HCEC 1CT (cell line): Measurements from ENCODE around the gene PIK3CA.
"Not testable (repeated sequence)": the region's sequence is repeated elsewhere in the genome, so short reads cannot be mapped to it uniquely, and the experiment has no call there.

ENCODE experiments used
- DNase-seq: peaks from one replicate; pipeline ENCODE4 v3.0.0-alpha.2; 2017

Gene PIK3CA

GRCh38 chr3:179147873-179148615 is at the start of gene PIK3CA:
Gene PIK3CA, plus strand, starts transcription at chr3:179148357. Its CDS starts 50,469 bp downstream, at chr3:179198826.
- DNase-seq, result peak; percentile 99

- DNase-seq, result peak; percentile 78
Observed at GRCh38 chr3:179098388-179099077, 49.6 kb upstream of the PIK3CA start.

- peak; percentile 74 for DNase-seq
Observed at GRCh38 chr3:179100652-179101051, 47.5 kb upstream of the PIK3CA start.

- DNase-seq, result no peak
Observed at GRCh38 chr3:179105881-179106280, 42.3 kb upstream of the PIK3CA start.

GRCh38 chr3:179107617-179108016 is 40.5 kb upstream of the PIK3CA start:
- no peak for DNase-seq

- DNase-seq, result peak; percentile 88
Observed at GRCh38 chr3:179108086-179108485, 40.1 kb upstream of the PIK3CA start.

- DNase-seq, result peak; percentile 67
Observed at GRCh38 chr3:179113903-179114302, 34.3 kb upstream of the PIK3CA start.

GRCh38 chr3:179115444-179115843 is 32.7 kb upstream of the PIK3CA start:
- peak; percentile 75 for DNase-seq

GRCh38 chr3:179116816-179117215 is 31.3 kb upstream of the PIK3CA start:
- no peak for DNase-seq

GRCh38 chr3:179132191-179132890 is 15.8 kb upstream of the PIK3CA start:
- DNase-seq, result not testable (repeated sequence)

- DNase-seq, result no peak
Observed at GRCh38 chr3:179133575-179133974, 14.6 kb upstream of the PIK3CA start.

- no peak for DNase-seq
Observed at GRCh38 chr3:179136195-179136594, 12.0 kb upstream of the PIK3CA start.

- no peak for DNase-seq
Observed at GRCh38 chr3:179141890-179142289, 6.3 kb upstream of the PIK3CA start.

- DNase-seq, result peak; percentile 69
Observed at GRCh38 chr3:179146911-179147513, 1.1 kb upstream of the PIK3CA start.

- no peak for DNase-seq
Observed at GRCh38 chr3:179147514-179147872, 664 bp upstream of the PIK3CA start.

GRCh38 chr3:179148616-179149405 is 654 bp downstream of the PIK3CA start:
- DNase-seq, result peak; percentile 56

- peak; percentile 37 for DNase-seq
Observed at GRCh38 chr3:179149406-179149867, 1.3 kb downstream of the PIK3CA start.

GRCh38 chr3:179149951-179150350 is 1.8 kb downstream of the PIK3CA start:
- DNase-seq, result no peak

GRCh38 chr3:179150610-179151009 is 2.5 kb downstream of the PIK3CA start:
- DNase-seq, result no peak

- DNase-seq, result no peak
Observed at GRCh38 chr3:179151474-179151873, 3.3 kb downstream of the PIK3CA start.

GRCh38 chr3:179156170-179156569 is 8.0 kb downstream of the PIK3CA start:
- DNase-seq, result no peak

GRCh38 chr3:179156775-179157174 is 8.6 kb downstream of the PIK3CA start:
- DNase-seq, result no peak
